Transverse colon (tissue), 4 donors: Measurements from ENCODE around the gene OR2AJ1.
"Not testable (repeated sequence)": the region's sequence is repeated elsewhere in the genome, so short reads cannot be mapped to it uniquely, and the experiment has no call there.

Source experiments
- EP300 ChIP-seq: sonication (generic); formaldehyde crosslinking; IDR thresholded peaks from one replicate; pipeline ENCODE4 v1.6.1; 2017; ENCODE audit warnings: antibody characterized with exemption, low read depth
- POLR2A ChIP-seq: fragments of 450-650 bp; IDR thresholded peaks from one replicate; pipeline ENCODE4 v1.6.1; 2016; ENCODE audit warnings: antibody characterized with exemption, mild to moderate bottlenecking, moderate library complexity
- POLR2AphosphoS5 ChIP-seq, 3 donors: sonication (generic); formaldehyde crosslinking; IDR thresholded peaks; one replicate each; pipeline ENCODE4 v1.6.1; 2016; ENCODE audit warnings: antibody characterized with exemption in 3 of 3
- TF ChIP-seq, protein P1 (sequence below), 5 experiments: fragments of 200-600 bp in 3 of 5; fragments of 450-650 bp in 2 of 5; sonication (generic) in 3 of 5; IDR thresholded peaks; 1 replicate in 2 of 5; 2 replicates in 3 of 5; pipeline ENCODE4 v1.5.1; 2016 to 2017; ENCODE audit warnings: antibody characterized with exemption in 5 of 5, inconsistent platforms in 3 of 5, mild to moderate bottlenecking in 2 of 5, moderate library complexity in 1 of 5

DNA sequence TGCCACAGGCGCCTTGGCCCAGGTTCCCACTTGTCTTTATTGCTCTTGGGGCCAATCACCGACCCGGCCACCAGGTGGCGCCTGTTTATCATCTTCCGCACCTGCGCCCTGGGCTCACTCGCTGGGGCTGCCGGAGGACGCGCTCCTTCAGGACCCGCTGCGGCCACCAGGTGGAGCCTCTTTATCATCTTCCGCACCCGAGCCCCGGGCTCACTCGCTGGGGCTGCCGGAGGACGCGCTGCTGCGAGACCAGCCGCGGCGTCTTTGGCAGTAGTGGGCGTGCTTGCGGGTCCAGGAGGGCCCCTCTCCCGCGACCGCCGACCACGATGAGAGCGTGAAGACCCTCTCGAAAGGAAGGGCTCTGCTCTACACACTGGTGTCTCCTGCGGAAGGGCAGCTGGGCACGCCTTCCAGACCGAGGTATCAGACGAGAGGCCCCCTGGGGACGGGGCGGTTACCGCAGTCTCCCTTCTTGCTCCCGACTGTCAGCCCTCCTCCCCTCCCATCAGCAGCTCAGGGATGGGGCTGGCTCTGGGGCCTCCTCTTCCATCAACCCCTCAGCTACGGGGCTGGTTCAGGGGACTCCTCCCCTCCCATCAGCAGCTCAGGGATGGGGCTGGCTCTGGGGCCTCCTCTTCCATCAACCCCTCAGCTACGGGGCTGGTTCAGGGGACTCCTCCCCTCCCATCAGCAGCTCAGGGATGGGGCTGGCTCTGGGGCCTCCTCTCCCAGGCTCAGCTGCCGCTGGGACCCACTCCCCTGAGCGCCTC lies 12.5 kb downstream of the OR2AJ1 start:
- TF ChIP-seq, protein P1, sequence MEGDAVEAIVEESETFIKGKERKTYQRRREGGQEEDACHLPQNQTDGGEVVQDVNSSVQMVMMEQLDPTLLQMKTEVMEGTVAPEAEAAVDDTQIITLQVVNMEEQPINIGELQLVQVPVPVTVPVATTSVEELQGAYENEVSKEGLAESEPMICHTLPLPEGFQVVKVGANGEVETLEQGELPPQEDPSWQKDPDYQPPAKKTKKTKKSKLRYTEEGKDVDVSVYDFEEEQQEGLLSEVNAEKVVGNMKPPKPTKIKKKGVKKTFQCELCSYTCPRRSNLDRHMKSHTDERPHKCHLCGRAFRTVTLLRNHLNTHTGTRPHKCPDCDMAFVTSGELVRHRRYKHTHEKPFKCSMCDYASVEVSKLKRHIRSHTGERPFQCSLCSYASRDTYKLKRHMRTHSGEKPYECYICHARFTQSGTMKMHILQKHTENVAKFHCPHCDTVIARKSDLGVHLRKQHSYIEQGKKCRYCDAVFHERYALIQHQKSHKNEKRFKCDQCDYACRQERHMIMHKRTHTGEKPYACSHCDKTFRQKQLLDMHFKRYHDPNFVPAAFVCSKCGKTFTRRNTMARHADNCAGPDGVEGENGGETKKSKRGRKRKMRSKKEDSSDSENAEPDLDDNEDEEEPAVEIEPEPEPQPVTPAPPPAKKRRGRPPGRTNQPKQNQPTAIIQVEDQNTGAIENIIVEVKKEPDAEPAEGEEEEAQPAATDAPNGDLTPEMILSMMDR (IDR thresholded peaks at IDR 0.05) = peak; percentile 41 to 62 (median 47)
- not testable (repeated sequence) for TF ChIP-seq POLR2AphosphoS5 (IDR thresholded peaks at IDR 0.05); EP300; POLR2A
